HEK293 (cell line): ENCODE data around the gene WBP1.

Source experiments
- CTCF ChIA-PET: fragments of 350-600 bp; formaldehyde crosslinking; extraction: SDS; loops from one replicate; lab custom pipeline; 2021; ENCODE audit warnings: antibody characterized with exemption; lab: Yijun Ruan, JAX
- POLR2A ChIA-PET: fragments of 300-600 bp; formaldehyde crosslinking; extraction: SDS; loops from one replicate; lab custom pipeline; 2020; ENCODE audit warnings: antibody characterized with exemption, inconsistent platforms; lab: Yijun Ruan, JAX
- H3K27ac ChIP-seq: fragments of 200-500 bp; sonication (Bioruptor generic); 2 replicates; pipeline ENCODE4 v1.5.1; 2014; ENCODE audit warnings: low read depth, low read length, control low read depth, inconsistent platforms; ENCODE audit errors: extremely low read depth
- H3K36me3 ChIP-seq, 2 experiments: fragments of 200-500 bp in 1 of 2; sonication (Bioruptor generic) in 1 of 2; 1 replicate in 1 of 2; 2 replicates in 1 of 2; pipeline ENCODE4 v1.5.1; 2014 to 2017; ENCODE audit warnings: inconsistent platforms in 2 of 2, low read length in 2 of 2; ENCODE audit not compliant: control insufficient read depth in 2 of 2, insufficient read depth in 1 of 2
- H3K4me1 ChIP-seq: fragments of 200-500 bp; sonication (Bioruptor generic); 2 replicates; pipeline ENCODE4 v1.5.1; 2014; ENCODE audit warnings: mild to moderate bottlenecking, low read length, inconsistent platforms; ENCODE audit not compliant: control insufficient read depth, insufficient read depth
- H3K4me3 ChIP-seq: 2 replicates; pipeline ENCODE4 v1.5.1; 2011; ENCODE audit warnings: low read depth, mild to moderate bottlenecking, control low read depth, low read length, moderate library complexity
- H3K9me3 ChIP-seq: fragments of 200-500 bp; sonication (Bioruptor generic); 2 replicates; pipeline ENCODE4 v1.5.1; 2014; ENCODE audit warnings: low read depth, low read length, inconsistent platforms; ENCODE audit not compliant: control insufficient read depth, insufficient read depth
- FEZF1 ChIP-seq: fragments of 450-650 bp; formaldehyde crosslinking; IDR thresholded peaks from 2 replicates; pipeline ENCODE4 v1.5.1; 2016; ENCODE audit warnings: missing biosample characterization, missing genetic modification characterization
- GLIS1 ChIP-seq: fragments of 450-650 bp; formaldehyde crosslinking; IDR thresholded peaks from 2 replicates; pipeline ENCODE4 v1.5.1; 2016; ENCODE audit warnings: missing biosample characterization, missing genetic modification characterization
- OVOL3 ChIP-seq: fragments of 450-650 bp; formaldehyde crosslinking; IDR thresholded peaks from 2 replicates; pipeline ENCODE4 v1.5.1; 2016; ENCODE audit warnings: missing biosample characterization, missing genetic modification characterization
- PRDM1 ChIP-seq: fragments of 450-650 bp; formaldehyde crosslinking; IDR thresholded peaks from 2 replicates; pipeline ENCODE4; 2016; ENCODE audit warnings: missing biosample characterization, missing genetic modification characterization
- ZFP69B ChIP-seq: fragments of 450-650 bp; formaldehyde crosslinking; IDR thresholded peaks from 2 replicates; pipeline ENCODE4 v1.5.1; 2016; ENCODE audit warnings: missing biosample characterization, missing genetic modification characterization
- ZIC2 ChIP-seq: fragments of 450-650 bp; formaldehyde crosslinking; IDR thresholded peaks from 2 replicates; pipeline ENCODE4 v1.5.1; 2016; ENCODE audit warnings: missing biosample characterization, missing genetic modification characterization
- ZNF140 ChIP-seq: fragments of 450-650 bp; formaldehyde crosslinking; IDR thresholded peaks from 2 replicates; pipeline ENCODE4 v1.5.1; 2016; ENCODE audit warnings: missing biosample characterization, missing genetic modification characterization
- ZNF169 ChIP-seq: fragments of 450-650 bp; formaldehyde crosslinking; IDR thresholded peaks from 2 replicates; pipeline ENCODE4 v1.5.1; 2016; ENCODE audit warnings: missing biosample characterization, missing genetic modification characterization
- ZNF174 ChIP-seq: fragments of 450-650 bp; formaldehyde crosslinking; IDR thresholded peaks from 2 replicates; pipeline ENCODE4 v1.5.0; 2017; ENCODE audit warnings: missing biosample characterization, mild to moderate bottlenecking, missing genetic modification characterization
- ZNF221 ChIP-seq: fragments of 450-650 bp; formaldehyde crosslinking; IDR thresholded peaks from 2 replicates; pipeline ENCODE4 v1.5.1; 2017; ENCODE audit warnings: missing biosample characterization, missing genetic modification characterization, borderline replicate concordance
- ZNF354C ChIP-seq: fragments of 450-650 bp; formaldehyde crosslinking; IDR thresholded peaks from 2 replicates; pipeline ENCODE4 v1.5.1; 2016; ENCODE audit warnings: missing biosample characterization, missing genetic modification characterization, low read depth, borderline replicate concordance
- ZNF391 ChIP-seq: fragments of 450-650 bp; formaldehyde crosslinking; IDR thresholded peaks from 2 replicates; pipeline ENCODE4 v1.5.1; 2016; ENCODE audit warnings: low read depth, missing biosample characterization, missing genetic modification characterization, borderline replicate concordance
- ZNF623 ChIP-seq: fragments of 450-650 bp; formaldehyde crosslinking; IDR thresholded peaks from 2 replicates; pipeline ENCODE4 v1.5.1; 2016; ENCODE audit warnings: missing biosample characterization, missing genetic modification characterization
- ZNF677 ChIP-seq: fragments of 450-650 bp; IDR thresholded peaks from 2 replicates; pipeline ENCODE4 v1.5.0; 2018; ENCODE audit warnings: missing biosample characterization, mild to moderate bottlenecking, missing genetic modification characterization, moderate library complexity
- ZNF707 ChIP-seq: fragments of 450-650 bp; formaldehyde crosslinking; IDR thresholded peaks from 2 replicates; pipeline ENCODE4 v1.5.1; 2016; ENCODE audit warnings: missing biosample characterization, missing genetic modification characterization
- TF ChIP-seq, protein P1 (sequence below): fragments of 450-650 bp; formaldehyde crosslinking; IDR thresholded peaks from 2 replicates; pipeline ENCODE4 v1.5.1; 2016; ENCODE audit warnings: missing biosample characterization, missing genetic modification characterization
- TF ChIP-seq, protein P2 (sequence below): fragments of 450-650 bp; formaldehyde crosslinking; optimal IDR thresholded peaks from 2 replicates; pipeline ENCODE3; 2016; ENCODE audit warnings: missing biosample characterization, mild to moderate bottlenecking, missing genetic modification characterization
- TF ChIP-seq, protein P3 (sequence below): fragments of 450-650 bp; IDR thresholded peaks from 2 replicates; pipeline ENCODE4 v1.5.1; 2018; ENCODE audit warnings: missing biosample characterization, mild to moderate bottlenecking, missing genetic modification characterization
- TF ChIP-seq, protein P4 (sequence below): fragments of 450-650 bp; formaldehyde crosslinking; IDR thresholded peaks from 2 replicates; pipeline ENCODE4 v1.5.0; 2017; ENCODE audit warnings: missing biosample characterization, missing genetic modification characterization, borderline replicate concordance
- TF ChIP-seq, protein P5 (sequence below): fragments of 450-650 bp; formaldehyde crosslinking; IDR thresholded peaks from 2 replicates; pipeline ENCODE4 v1.5.1; 2016; ENCODE audit warnings: missing biosample characterization, missing genetic modification characterization

Gene WBP1

DNA sequence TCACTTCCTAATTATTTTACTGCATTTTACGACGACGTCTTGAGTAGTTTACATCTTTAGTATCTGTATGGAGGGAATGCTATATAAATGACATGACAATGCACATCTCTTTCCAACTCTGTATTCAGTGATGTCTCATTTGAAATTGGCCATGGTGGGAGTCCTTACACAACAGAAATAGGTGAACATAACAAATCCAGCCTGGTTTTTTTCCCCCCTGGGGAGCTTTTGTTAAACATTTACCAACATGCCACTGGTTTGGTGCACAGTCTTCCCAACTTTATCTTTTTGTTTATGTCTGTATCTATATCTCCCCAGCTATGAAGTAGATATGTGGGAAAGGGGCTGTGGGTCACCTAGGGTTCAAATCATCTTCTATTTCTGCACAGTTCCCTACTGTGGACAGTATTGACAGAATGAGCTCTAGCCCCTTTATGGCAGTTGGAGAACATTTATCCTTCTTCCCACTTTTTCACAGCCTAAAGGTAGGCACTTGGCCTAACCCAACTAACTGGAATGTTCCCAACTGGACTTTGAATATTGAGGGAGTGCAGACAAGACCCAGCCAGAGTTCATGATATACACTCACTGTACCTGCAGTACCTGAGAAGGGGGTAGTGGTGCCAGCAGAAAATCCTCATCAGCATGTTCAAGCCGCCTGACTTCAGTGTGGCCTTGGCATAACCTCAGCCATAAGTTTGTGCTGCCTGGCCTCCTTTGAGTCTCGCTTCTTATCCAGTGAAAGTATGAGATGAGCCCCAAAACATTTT is 10.8 kb upstream of the WBP1 start (continued):
- TF ChIP-seq ZNF707 (tag by site-specific recombination) = no peak
- TF ChIP-seq ZNF354C (tag by site-specific recombination) = no peak
- no peak for TF ChIP-seq ZNF677 (tag by site-specific recombination)

DNA sequence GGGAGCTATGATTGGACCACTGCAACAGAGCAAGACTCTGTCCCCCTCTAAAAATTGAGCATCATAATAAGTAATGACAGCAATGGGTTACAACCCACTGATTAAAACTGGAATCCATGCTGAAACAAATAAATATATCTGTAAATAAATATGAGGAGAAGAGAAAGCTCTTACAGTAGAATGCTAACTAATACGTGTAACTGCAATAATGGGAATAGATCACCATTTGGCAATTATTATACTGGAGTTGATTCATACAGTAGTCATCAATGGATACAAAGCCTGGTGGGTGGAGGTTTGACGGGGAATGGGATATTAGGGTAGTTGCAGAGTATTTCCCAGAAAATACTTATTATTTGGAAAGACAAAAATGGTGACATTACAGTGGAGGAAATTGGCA is 9.5 kb upstream of the WBP1 start:
- Histone ChIP-seq H3K36me3 (no peaks in the 10 kb centered on the region), H3K4me1 (peaks cover 7% of the 10 kb centered on the region), H3K4me3 (no peak overlapping the region), H3K9me3 (no peaks in the 10 kb centered on the region), H3K27ac (no peak overlapping the region)
- ChIA-PET POLR2A (no interaction called here), CTCF (interaction anchor here (0.8 kb wide), 1 partner anchor 57 kb away, joined by 3 read pairs; no protein-coding TSS in a partner anchor)
- TF ChIP-seq OVOL3 (no peak), ZNF169 (tag by site-specific recombination) (no peak), ZNF707 (tag by site-specific recombination) (no peak), ZFP69B (tag by site-specific recombination) (no peak), FEZF1 (tag by site-specific recombination) (no peak), ZNF174 (tag by site-specific recombination) (no peak), ZNF140 (tag by site-specific recombination) (no peak), ZNF221 (tag by site-specific recombination) (no peak), PRDM1 (tag by site-specific recombination) (no peak), GLIS1 (tag by site-specific recombination) (no peak), ZNF623 (tag by site-specific recombination) (no peak)
- TF ChIP-seq, protein P1, sequence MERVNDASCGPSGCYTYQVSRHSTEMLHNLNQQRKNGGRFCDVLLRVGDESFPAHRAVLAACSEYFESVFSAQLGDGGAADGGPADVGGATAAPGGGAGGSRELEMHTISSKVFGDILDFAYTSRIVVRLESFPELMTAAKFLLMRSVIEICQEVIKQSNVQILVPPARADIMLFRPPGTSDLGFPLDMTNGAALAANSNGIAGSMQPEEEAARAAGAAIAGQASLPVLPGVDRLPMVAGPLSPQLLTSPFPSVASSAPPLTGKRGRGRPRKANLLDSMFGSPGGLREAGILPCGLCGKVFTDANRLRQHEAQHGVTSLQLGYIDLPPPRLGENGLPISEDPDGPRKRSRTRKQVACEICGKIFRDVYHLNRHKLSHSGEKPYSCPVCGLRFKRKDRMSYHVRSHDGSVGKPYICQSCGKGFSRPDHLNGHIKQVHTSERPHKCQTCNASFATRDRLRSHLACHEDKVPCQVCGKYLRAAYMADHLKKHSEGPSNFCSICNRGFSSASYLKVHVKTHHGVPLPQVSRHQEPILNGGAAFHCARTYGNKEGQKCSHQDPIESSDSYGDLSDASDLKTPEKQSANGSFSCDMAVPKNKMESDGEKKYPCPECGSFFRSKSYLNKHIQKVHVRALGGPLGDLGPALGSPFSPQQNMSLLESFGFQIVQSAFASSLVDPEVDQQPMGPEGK (tag by site-specific recombination) = no peak
- TF ChIP-seq, protein P2, sequence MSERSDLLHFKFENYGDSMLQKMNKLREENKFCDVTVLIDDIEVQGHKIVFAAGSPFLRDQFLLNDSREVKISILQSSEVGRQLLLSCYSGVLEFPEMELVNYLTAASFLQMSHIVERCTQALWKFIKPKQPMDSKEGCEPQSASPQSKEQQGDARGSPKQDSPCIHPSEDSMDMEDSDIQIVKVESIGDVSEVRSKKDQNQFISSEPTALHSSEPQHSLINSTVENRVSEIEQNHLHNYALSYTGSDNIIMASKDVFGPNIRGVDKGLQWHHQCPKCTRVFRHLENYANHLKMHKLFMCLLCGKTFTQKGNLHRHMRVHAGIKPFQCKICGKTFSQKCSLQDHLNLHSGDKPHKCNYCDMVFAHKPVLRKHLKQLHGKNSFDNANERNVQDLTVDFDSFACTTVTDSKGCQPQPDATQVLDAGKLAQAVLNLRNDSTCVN (tag by site-specific recombination) = no peak
- TF ChIP-seq, protein P3, sequence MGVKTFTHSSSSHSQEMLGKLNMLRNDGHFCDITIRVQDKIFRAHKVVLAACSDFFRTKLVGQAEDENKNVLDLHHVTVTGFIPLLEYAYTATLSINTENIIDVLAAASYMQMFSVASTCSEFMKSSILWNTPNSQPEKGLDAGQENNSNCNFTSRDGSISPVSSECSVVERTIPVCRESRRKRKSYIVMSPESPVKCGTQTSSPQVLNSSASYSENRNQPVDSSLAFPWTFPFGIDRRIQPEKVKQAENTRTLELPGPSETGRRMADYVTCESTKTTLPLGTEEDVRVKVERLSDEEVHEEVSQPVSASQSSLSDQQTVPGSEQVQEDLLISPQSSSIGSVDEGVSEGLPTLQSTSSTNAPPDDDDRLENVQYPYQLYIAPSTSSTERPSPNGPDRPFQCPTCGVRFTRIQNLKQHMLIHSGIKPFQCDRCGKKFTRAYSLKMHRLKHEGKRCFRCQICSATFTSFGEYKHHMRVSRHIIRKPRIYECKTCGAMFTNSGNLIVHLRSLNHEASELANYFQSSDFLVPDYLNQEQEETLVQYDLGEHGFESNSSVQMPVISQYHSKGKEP (tag by site-specific recombination) = no peak

DNA sequence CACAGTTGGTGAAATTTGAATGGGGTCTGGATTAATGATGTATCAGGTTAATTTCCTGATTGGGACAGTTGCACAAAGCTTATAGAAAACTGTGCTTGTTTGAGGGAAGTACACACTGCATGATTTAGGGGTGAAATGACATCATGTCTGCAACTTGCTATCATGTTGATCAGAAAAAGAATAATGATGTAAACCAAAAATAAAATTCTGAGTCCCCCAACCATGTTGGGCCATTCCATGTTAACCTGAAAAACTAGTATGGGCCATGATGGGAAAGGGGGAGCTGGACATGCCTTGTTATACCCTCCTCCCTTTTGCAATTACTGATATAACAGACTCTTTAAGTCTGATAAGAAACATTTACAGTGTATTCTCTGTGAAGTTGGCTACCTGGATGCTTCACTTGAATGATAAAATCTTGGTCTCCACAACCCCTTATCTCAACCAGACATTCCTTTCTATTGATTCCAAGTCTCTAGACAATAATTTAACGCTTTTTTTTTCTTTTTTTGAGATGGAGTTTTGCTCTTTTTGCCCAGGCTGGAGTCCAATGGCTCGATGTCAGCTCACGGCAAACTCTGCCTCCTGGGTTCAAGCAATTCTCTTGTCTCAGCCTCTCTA is 7.6 kb upstream of the WBP1 start:
- Histone ChIP-seq H3K4me3 (no peak overlapping the region), H3K9me3 (no peaks in the 10 kb centered on the region), H3K27ac (no peak overlapping the region), H3K36me3 (no peaks in the 10 kb centered on the region), H3K4me1 (no peaks in the 10 kb centered on the region)
- ChIA-PET POLR2A (interaction anchor here (1.3 kb wide), 1 partner anchor 10 kb away, joined by 3 read pairs; no protein-coding TSS in a partner anchor), CTCF (interaction anchor here (1.5 kb wide), 1 partner anchor 11 kb away, joined by 6 read pairs; no protein-coding TSS in a partner anchor)
- TF ChIP-seq ZNF391 (tag by site-specific recombination) (no peak), ZIC2 (no peak)
- TF ChIP-seq, protein P4, sequence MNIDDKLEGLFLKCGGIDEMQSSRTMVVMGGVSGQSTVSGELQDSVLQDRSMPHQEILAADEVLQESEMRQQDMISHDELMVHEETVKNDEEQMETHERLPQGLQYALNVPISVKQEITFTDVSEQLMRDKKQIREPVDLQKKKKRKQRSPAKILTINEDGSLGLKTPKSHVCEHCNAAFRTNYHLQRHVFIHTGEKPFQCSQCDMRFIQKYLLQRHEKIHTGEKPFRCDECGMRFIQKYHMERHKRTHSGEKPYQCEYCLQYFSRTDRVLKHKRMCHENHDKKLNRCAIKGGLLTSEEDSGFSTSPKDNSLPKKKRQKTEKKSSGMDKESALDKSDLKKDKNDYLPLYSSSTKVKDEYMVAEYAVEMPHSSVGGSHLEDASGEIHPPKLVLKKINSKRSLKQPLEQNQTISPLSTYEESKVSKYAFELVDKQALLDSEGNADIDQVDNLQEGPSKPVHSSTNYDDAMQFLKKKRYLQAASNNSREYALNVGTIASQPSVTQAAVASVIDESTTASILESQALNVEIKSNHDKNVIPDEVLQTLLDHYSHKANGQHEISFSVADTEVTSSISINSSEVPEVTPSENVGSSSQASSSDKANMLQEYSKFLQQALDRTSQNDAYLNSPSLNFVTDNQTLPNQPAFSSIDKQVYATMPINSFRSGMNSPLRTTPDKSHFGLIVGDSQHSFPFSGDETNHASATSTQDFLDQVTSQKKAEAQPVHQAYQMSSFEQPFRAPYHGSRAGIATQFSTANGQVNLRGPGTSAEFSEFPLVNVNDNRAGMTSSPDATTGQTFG (tag by site-specific recombination) = no peak
- TF ChIP-seq, protein P5, sequence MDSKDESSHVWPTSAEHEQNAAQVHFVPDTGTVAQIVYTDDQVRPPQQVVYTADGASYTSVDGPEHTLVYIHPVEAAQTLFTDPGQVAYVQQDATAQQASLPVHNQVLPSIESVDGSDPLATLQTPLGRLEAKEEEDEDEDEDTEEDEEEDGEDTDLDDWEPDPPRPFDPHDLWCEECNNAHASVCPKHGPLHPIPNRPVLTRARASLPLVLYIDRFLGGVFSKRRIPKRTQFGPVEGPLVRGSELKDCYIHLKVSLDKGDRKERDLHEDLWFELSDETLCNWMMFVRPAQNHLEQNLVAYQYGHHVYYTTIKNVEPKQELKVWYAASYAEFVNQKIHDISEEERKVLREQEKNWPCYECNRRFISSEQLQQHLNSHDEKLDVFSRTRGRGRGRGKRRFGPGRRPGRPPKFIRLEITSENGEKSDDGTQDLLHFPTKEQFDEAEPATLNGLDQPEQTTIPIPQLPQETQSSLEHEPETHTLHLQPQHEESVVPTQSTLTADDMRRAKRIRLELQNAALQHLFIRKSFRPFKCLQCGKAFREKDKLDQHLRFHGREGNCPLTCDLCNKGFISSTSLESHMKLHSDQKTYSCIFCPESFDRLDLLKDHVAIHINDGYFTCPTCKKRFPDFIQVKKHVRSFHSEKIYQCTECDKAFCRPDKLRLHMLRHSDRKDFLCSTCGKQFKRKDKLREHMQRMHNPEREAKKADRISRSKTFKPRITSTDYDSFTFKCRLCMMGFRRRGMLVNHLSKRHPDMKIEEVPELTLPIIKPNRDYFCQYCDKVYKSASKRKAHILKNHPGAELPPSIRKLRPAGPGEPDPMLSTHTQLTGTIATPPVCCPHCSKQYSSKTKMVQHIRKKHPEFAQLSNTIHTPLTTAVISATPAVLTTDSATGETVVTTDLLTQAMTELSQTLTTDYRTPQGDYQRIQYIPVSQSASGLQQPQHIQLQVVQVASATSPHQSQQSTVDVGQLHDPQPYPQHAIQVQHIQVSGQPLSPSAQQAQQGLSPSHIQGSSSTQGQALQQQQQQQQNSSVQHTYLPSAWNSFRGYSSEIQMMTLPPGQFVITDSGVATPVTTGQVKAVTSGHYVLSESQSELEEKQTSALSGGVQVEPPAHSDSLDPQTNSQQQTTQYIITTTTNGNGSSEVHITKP (tag by site-specific recombination) = peak; percentile 65
